NCI-H774 (cell line): ENCODE results near the gene BCAN.

Experiments
- DNase-seq: peaks from one replicate; lab custom pipeline; 2025; lab: John Stamatoyannopoulos, UW

The BCAN gene

DNA sequence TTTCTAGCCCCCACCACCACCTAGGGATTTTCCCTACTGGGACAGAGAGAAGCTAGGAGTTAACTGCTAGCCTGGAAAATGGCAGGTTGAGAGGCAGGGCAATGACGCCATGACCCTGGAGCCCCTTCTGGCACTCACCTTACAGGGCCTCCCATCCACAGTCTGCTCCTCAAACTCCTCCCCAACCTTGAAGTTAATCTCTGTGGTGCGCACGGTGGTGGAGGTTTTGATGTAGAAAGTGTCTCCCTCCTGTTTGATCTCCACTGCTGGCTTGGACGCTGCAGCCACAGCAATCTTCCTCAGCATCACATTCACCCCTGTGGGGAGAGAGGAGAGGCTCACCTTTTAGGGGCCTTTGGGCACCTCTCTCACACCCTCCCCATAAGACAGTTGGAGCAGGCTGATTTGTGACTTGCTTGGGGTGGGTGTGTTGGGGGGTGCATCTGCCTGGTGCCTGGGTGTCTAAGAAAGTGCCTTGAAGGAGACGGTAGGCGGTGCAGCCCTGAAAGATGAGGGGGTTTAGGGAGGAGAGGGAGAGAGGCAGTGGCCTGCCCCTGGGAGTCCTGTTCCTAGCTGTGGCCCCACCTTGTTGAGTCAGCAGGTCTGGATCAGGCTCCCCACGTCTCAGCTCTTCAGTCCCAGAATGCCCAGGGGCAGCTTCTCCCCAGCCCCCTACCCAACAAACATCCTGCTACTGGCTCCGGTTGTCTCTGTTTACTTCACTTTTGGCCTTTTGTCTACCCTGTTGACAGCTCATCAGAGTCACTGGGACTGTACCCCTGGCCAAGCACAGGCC is 59.0 kb downstream of the BCAN start:
- DNase-seq: no peak

DNA sequence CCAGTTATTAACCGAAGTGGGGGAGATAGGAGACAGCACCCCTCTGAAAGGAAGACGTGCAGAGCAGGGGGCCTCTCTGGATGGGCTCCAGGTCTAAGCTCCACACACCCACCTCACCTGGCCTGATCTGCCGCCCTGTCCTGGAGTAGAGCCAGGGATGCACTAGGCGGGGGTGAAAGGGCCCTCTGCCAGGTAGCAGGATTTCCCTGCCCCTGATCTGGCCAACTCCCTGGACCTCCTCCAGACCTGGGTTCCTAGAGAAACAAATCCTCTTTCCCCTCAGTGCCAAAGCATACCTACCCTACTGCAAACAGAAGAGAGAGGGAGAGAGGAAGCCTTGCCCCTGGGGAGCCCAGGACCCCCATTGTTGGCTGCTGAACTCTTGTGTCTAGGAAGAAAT is 61.4 kb downstream of the BCAN start:
- DNase-seq: no peak

DNA sequence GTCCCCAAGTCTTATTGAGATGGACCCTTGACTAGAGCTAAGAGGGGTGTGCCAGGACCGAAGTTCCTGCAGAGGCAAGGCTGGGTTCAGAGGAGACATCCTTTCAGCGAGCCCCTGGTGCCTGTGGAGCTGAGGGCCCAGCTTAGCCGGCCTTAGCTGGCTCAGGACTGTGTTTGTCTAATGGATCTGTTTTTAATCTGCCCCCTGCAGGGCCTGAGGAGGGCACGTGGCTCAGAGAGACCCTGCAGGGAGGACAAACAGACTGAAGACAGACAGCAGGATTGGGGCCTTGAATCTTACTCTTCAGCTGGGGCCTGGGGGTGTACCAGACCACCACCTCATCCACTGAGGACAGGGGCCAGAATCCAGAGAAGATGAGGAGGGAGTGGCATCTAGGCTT is 61.8 kb downstream of the BCAN start:
- DNase-seq: no peak

DNA sequence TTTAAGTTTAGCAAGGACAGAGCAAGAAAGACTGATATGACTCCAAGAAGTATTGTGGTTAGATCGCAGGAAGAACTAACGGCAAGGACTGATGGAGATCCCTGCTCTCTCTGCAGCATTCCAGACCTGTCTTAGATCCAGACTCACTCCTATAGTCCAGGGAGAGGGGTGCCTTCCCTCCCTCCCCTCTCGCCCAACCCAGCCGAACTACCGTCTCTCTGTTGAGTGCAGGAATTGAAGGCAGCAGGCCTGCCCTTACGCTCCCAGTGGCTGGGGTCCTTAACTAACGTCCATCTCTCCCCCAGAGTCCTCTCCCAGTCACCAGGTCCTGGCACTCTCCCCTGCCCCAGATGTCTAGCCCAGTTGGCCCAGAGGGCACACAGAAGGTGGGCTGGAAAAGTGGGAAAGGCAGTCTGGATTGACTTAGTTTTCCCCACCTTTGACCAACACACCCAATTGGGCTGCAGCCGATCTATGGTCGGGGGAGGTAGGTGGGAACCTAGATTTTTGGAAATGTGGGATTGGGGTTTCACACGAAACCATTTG is 62.3 kb downstream of the BCAN start:
- DNase-seq: no peak

DNA sequence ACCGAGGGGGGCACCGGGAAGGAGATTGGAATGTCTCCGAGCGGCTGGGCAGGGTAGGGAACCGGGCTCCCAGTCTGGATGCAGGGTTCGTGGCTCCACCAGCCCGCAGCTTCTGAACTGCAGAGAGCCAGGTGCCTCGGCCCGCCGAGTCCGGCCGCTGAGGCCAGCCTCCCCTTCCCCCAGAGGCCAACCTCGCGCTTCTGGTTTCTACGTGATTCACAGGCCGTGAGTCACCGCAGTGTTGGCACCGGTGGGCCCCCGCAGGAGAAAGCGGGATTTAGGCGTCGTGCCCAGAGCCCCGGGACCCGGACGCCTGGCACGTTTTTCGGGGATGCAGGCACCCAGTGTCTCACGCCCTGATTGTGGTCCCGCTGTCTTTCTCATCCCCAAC is 63.0 kb downstream of the BCAN start:
- no peak for DNase-seq

DNA sequence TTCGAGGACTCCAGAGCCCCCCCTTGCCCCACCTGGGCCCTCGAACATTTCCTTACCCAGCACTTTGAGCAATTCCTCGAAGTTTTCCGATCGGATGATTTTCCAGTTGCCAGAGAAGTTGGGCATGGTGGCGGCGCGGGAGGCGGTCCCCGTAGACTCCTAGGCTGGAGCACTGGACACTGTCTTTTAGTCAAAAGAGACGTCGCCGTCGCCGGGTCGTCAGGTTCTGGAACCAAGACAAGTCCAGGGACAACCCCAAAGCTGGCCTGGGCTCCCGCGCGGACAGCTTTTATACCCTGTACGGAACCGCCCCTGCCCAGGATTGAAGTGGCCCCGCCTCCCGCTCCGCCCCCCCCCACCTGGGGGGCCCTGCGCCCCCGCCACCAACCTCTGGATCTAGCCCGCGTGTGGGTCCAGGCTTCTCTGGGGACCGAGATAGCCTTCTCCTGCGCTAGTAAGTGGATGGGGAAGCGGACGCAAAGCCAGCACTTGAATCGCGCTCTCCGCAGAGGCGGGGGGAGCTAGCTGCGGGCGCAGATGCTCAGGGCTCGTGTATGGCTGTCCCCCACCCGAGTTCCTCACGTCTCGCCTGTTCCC is 63.5 kb downstream of the BCAN start, which contains the start of gene CRABP2:
TSS of gene CRABP2 (minus strand) at position 263 of the 597 bp plus-strand sequence. CDS start at position 126, 137 bp downstream.
- no peak for DNase-seq

DNA sequence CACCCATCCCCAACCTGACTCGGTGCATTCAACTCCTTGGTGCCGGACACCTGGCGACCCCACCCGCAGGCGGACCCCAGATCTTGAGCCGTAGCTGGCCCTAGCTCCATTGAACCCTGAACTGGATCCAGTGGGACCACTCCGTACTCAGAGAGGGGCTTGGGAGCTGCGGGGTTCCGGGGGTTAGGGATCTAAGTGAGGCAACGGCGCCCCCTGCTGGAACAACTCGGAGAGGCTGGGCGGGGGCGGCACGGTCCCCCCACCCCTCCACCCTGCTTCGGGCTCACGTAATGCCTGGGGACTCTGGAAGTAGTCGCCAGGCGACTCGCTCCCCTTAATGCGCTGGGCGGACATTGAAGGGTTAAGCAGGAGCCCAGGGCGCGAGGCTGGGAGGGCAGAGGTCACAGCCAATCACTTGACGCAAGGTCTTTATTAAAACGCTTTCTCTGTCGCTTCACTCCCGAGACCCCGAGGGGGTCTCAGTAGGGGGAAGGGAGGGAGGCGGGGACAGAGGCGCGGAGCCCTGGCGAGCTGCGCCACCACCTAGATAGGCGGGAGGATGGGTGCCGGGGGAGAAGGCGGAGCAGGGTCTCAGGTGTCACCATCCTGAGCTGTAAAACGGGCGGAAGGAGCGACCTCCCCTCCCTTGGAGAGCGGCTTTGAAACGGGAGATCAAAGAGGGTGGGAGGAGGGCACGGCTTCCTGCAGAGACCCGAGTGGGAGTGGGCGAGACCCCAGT is 64.2 kb downstream of the BCAN start:
- DNase-seq: peak; percentile 16

DNA sequence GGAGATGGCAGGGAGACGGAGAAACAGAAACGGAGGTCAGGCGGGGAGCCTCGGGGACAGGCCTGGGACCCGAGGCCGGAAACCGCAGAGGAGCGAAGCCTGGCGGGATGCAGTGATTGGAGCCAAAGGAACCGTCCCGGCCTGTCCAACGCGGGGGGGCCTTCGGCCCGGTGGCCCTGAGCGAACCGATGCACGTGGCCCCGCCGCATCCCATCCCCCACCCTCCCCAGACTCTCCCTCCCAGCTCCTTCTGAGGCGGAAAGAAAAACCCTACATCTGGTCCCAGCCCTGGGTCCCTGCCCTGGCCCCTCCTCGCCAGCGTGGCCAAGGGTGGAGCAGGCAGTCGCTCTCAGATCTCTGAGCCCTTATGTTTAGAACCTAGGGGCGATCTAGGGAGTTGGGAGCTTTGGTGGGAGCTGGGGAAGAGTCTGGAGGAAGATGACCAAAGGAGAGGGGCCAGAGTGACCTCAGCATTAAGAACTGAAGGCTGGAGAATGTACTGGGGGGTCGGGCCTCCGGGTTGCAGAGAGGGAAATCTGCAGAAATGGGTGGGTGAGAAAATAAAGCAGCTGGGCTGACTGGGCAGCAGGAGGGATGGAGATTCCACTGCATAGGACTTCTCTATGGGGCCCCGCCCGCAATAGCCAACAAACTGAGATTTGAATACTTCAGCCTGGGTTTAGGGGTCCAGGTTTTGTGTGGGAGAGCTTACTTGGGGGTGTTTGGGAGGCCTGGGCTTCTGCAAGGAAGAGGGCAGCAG is 64.9 kb downstream of the BCAN start:
- no peak for DNase-seq

DNA sequence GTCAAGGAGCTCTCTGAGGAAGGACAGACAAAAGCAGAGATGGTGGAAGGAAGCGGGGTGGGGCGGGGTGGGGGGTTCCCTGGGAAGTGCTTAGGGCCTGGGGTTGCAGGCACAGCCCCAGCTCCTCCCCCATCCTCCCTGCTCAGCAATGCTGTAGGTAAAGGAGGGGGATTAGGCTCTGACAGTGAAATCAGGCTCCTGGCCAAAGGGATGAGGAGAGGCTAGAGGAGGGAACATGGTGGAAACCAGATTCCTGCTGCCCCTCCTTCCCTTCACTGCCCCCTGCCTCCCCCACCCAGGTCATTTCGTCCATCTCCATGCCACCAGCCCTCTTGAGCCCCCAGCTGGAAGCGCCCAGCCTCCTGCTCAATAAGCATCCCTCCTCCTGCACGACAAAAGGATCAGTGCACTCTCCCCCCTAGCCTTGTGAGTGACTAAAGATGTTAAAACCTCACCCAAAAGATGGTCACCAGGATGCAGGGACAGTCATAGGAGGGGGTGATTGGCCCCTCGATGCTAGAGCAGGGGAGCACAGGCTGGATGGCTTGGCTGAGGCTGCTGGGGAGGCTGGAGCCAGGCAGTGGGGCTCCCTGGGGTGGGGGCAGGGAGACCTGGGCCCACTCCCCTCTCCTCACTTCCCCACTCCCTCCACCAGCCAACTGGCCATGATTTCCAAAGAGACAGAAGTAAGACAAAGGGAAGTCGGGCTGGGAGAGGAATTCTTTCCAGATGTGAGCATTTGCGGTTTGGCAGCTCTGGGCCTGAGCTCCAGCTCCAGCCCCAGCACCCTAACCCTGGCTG is 65.7 kb downstream of the BCAN start:
- DNase-seq: no peak

DNA sequence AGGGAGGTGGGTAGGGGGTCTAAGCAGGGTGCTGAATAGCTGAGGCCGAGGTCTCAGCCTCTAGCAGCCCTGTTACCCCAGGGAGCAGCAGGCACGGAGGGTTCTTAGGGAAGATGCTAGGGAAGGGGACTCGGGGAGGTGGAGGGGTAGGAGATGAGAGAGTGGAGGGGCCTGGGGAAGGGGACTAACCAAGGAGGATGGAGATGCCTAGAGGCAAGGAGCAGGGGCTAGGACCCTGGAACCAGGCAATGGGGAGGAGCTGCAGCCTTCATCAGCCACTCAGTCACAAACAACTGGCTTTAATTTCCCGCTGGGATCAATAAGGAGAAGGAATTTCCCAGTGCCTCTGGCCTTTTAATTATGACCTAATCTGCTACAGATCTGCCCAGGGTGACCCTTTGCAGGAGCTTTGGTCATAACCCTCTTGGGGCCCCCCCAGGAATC is 66.3 kb downstream of the BCAN start:
- no peak for DNase-seq

DNA sequence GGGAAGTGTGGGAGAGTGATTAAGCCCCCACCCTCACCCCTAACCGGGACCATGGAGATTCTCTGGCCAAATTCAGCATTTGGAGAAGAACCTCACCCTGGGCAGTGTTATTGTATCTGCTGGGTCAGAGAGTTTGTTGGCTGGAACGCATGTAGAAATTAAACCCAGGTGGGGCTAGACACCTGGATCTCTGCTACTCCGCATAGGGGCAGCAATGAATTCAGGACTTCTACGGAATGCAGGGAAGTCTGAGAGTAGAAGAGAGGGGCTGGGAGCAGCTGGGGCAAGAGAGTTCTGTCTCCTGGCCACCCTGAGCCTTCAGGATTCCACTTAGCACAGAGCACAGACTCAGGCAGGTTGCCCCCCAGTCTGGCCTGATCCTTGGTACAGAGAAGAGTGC is 67.1 kb downstream of the BCAN start:
- no peak for DNase-seq
